ENCODE results near the gene TEX9.
A peak's percentile ranks its signal among the peaks of the same experiment; 100 is the strongest.
"Not testable (repeated sequence)": the region's sequence is repeated elsewhere in the genome, so short reads cannot be mapped to it uniquely, and the experiment has no call there.

Gene TEX9
- total RNA-seq, result 0.91 to 1.2 reads per million in 2 donors

DNA sequence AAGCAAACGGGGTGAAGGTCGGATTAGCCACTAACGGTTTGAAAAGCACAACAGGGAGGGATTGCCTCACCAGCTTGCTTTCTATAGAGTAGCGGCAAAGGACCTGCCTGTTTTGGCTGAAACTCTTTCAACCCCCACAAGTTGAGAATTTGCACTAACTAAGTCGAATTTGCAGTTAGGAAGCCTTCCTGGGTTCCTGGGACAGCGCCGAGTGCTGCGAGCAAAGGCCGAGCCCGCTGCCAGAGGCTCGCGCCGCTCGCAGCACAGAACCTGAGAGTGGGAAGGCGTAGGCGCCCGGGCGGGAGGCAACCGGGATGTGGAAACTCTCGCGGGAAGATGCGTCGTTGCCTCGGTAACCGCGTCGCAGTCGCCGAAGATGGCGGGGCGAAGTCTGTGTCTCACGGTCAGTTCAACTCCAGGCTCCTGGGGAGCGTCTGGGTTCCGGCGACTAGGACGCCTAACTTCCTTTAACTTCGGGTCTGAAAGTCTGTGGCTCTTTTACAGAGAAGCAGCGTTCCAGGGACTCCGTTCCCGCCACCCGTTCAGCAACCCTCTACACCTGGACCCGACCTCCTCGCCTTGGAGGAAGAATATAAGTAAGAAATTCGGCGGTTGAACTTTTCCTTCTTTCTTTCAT, at the start of gene TEX9:
TSS of gene TEX9 (plus strand) at position 352 of the 637 bp plus-strand sequence. CDS start at position 377, 25 bp downstream.
- DNase-seq, result peak; percentile 25

DNA sequence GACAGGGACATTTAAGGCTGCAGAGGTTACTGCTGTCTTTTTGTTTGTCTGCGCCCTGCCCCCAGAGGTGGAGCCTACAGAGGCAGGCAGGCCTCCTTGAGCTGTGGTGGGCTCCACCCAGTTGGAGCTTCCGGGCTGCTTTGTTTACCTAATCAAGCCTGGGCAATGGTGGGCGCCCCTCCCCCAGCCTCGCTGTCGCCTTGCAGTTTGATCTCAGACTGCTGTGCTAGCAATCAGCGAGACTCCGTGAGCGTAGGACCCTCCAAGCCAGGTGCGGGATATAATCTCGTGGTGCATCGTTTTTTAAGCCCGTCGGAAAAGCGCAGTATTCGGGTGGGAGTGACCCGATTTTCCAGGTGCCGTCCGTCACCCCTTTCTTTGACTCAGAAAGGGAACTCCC, 48.7 kb upstream of the TEX9 start:
- DNase-seq, result not testable (repeated sequence)

DNA sequence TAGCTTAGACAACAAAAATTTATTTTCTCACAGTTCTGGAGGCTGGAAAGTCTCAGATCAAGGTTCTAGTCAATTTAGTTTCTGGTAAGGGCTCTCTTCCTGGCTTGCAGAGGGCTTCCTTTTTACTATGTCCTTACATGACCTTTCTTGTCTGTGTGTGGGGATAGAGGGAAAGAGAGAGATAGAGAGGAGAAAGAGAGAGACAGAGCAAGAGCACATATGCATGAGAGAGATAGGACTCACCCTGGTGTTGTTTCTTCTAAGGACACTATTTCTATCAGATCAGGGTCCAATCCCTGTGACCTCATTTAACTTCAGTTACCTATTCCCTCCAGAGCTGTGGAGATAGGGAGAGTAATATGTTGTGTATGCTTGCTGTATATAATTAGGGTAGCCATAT, 44.9 kb upstream of the TEX9 start:
- no peak for DNase-seq

DNA sequence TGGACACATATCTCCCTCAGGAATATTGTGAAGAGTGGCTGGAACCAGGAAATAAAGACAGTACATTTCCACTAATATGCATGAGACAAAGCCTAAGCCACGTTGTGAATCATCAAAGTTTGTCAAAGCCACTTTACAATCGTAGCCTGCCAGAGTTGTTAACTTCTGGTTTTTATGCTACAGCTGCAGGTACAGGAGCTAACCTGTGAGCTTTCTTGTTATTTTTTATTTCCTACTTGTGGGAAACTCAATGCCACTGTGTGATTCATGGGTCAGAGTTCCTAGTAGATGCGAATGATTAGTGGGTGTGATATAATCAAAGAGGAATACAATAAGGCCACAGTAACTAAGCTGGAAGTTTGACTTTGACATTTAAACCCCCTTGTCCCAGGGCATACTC, 44.4 kb upstream of the TEX9 start:
- DNase-seq, result no peak

DNA sequence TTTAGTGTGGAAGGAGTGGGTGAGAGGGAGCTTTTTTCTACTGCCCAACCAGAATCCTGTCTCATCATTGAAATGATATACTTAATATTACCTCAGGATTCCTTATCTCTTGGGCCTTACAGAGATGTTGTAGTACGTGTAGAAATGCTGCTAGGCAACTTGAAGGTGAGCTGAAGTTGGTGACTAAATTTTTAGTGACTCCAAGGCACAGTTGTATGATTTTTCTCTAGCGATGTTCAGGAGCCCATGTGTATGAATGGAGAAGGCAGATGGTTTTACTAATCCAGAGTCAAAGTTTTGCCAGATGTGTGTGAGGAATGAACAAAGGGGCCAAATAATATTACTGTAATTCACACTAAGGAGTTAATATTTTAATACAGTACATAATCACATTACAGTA, 42.8 kb upstream of the TEX9 start:
- DNase-seq, result no peak

DNA sequence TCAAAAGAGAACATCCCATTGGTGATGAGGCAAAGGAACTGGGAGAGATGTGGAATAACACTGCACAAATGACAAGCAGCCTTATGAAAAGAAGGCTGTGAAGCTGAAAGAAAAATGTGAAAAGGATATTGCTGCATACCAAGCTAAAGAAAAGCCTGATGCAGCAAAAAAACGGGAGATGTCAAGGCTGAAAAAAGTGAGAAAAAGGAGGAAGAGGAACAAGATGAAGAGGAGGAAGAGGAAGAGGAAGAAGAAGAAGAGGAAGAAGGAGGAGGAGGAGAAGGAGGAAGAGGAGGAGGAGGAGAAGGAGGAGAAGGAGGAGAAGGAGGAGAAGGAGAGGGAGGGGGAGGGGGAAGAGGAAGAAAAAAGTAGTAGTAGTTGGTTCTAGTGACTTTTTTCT, 41.8 kb upstream of the TEX9 start:
- DNase-seq, result no peak

DNA sequence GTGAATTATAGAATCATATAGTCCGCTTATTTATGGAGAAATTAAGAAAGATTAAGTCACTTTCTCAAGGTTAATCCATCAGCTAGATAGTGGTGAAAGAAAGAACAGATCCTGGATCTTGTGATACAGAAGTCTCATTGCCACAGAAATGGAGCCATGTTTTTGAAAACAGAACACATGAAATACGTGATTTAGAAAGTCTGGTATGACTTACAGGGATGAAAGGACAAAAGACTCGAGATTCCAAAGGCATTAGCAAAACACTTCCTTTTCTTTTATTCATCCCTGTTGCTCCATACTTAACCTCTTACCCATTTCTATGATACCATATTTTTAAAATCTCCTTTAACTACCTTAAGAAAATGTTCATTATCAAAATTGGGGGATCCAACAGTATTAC, 40.0 kb upstream of the TEX9 start:
- no peak for DNase-seq

DNA sequence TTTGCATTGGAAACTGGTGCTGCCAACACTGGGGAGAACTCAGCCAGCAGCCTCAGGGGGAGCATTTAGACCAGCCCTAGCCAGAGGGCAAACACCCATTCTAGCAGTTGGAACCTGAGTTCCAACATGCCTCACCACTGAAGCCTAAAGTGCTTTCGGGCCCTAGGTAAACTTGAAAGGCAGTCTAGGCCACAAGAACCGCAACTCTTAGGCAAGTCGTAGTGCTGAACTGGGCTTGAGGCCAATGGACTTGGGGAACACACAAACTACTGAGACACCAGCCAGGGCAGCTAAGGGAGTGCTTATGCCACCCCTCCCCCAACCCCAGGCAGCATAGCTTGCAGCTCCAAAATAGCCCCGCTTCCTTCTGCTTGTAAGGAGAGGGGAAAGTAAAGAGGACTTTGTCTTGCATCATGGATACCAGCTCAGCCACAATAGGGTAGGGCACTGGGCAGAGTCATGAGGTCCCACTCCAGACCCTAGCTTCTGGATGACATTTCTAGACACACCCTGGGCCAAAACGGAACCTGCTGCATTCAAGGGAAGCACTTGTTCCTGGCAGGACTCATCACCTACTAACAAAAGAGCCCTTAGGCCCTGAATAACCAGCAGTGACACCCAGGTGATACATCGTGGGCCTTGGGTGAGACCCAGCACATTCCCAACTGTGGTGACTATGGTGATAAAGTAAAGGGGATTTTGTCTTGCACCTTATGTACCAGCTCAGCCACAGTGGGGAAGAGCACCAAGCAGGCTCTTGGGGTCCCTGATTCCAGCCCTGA, 37.3 kb upstream of the TEX9 start:
- DNase-seq, result no peak

DNA sequence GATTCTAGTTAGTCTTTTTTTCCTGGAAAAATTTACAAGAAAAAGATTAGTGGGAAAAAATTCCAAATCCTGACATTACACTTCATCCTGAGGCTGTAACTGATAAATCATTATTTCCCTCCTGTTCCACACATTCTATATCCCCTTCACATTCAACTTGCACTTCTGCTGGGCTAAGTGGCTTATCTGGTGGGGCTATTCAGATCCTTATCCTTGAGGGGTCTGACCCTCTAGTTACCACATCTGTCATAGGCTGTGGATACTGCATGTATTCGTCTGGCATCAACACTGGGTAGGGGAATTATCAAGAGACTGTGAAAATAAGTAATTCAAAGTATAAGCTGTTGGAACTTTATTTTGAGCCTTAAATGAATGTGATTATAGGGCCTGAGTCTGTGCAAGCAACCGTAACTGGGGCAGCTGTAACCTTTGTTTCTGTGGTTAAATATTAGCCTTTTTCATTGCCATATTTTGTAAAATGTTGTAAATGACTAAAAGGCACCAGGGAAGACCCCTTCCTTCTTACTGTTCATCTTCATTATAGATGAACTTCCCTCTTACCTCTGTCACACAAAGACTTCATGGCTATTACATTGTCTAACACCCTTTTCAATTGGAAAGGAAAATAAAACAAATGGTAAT, 28.0 kb upstream of the TEX9 start:
- no peak for DNase-seq

DNA sequence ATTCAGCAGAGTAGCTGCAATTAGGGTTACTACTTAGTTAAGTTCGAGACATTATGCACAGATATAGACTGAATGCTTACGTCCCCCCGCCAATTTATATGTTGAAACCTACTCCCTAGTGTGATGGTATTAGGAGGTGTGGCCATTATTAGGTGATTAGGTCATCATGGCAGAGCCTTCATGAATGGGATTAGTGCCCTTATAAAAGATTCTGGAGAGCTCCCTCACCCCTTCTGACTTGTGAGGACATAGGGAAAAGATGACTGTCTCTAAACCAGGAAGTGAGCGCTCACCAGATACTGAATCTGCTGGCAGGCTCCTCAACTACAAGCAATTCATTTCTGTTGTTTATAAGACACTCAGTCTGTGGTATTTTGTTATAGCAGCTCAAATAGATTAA, 25.6 kb upstream of the TEX9 start:
- no peak for DNase-seq

DNA sequence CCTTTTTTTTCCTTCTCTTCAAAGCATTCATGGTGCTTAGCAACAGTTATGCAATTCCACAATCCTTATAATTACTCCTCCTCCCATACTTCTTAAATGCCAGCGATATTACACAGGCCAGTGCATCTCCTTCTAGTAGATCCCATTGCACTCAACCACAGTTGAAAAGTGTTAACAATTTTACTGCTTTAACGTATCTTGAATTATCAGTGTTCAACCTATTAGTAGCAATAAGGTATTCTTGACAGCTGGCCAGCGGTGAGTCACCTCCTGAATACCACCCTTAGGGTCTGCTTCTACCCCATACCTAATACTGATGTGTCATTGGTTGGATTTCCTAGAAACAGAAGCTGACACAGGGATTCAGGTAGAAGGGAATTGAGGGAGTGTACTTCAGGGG, 24.0 kb upstream of the TEX9 start:
- DNase-seq, result no peak

DNA sequence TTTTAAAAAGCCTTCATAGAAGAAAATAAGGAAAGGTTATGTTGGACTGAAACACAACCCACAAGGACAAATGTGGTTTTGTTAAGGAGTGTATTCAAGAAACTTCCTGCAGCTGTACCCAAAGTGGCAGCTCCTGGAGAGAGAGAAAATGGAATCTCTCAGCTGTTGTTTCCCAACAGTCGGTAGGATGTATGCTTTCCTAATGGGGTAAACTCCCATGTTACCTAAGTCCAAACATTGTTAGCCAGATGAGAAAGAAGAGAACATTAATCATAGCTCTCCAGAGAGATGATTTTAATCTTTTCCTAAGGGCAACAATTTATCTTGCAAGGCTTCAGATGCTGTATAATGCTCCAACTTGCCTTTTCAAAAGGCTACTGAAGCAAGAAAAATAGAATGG, 22.6 kb upstream of the TEX9 start:
- no peak for DNase-seq

DNA sequence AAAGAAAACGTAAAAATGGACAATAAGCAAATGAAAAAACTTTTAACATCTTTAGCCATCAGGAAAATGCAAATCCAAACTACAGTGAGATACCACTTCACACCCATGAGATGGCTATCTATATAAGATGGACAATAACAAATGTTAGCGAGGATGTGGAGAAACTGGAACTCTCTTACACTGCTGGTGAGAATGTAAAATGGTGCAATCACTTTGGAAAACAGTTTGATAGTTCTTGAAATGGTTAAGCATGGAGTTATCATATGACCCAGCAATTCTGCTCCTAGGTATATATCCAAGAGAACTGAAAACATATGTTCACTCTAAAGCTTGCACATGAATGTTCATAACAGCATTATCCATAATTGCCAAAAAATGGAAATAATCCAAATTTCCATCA, 21.3 kb upstream of the TEX9 start:
- DNase-seq, result no peak

DNA sequence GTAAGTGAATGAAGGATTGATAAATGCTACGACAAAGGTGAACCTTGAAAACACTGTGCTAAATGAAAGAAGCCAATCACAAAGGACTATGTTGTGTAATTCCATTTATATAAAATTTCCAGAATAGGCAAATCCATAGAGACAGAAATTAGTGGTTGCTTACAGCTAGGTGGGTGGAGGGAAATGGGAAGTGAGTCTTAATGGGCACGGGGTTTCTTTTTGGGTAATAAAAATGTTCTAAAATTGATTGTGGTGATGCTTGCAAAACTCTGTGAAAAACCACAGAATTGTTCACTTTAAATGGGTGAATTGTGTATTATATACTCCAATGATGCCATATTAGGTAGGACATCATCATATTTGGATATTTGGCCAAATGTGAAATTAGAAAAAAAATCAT, 20.9 kb upstream of the TEX9 start:
- no peak for DNase-seq

DNA sequence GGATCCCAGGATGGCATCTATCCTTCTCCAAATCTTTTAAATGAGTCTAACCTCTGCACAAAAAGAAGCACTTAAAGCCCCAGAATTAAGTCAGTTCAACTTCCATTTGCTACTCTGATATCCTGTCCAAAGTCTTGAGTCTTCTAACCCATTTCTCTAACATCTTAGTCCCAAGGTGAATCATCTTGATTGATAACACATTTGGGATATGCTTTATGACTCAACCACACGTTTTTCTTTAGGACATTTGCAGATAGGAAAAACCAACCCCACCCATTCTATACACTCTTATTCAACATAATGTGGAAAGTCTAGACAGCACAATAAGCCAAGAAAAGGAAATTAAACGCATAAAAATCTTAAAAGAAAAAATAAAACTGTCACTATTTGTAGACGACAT, 18.8 kb upstream of the TEX9 start:
- no peak for DNase-seq

DNA sequence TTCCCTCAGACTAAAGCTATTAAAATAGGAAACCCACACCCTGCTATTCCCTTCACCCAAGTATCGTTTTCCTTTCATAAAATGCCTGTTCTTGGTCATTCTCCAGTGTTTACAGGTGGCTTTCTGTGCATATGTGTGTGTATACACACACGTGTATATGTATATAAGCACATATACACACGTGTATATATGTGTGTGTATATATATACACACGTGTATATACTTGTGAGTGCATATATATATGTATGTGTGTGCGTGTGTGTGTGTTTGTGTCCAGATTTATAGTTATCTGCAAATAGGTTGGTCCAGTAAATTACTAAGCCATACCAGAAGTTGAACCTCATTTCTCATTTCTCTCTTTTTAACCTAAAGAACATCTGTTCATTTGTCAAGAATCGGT, 15.7 kb upstream of the TEX9 start:
- DNase-seq, result no peak

DNA sequence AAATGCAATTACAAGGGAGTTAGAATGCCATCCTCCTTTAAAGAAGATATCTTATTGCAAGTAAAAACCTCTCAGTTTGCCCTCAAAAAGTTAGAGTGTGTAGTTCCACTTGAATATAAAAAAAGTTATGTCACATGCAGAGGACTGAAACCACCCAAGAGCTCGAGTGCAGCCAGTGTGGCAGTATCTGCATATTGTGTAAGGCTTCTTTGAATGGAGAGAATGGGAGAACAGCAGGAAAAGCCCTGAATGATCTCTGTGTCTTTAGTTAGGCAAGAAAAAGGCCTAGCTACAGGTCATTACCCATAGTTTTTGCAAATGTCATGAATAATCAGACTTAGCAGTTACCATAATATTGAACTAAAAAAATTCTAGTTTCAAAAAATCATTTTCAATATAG, 13.9 kb upstream of the TEX9 start:
- DNase-seq, result no peak

DNA sequence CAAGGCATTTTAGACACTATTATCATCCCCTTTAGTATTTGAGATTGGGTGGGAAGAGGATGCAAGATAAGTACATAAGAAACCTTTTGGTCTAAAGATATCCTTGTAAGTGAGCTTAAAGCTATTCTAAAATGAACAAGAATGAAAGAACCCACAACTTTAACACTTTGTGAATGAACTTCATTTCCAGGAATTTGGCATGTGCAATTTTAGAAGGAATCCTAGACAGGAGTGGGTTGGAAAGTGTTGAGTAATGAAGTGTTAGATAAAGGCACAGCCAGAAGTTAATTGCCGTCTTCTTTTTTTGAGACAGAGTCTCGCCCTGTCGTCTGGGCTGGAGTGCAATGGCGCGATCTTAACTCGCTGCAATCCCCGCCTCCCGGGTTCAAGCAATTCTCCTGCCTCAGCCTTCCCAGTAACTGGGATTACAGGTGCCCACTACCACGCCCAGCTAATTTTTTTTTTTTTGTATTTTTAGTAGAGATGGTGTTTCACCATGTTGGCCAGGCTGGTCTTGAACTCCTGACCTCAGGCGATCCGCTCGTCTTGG, 13.2 kb upstream of the TEX9 start:
- DNase-seq, result no peak

DNA sequence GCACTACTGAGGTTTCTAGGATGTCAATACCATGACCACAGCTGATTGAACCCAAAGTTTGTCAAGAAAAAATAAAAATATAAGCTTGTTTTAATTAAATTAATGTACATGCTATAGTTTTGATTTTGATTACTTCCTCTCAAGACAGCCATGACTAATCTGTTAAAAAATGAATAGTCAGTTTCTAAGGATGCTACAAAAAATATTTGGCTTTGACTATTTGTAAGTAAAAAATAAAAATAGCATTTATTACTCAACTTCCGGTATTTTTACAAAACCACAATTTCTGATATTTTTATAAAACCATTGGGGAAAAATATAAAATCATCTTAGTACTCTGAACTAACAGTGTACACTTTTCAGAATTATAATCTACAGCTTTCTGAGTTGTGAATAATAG, 12.1 kb upstream of the TEX9 start:
- no peak for DNase-seq

DNA sequence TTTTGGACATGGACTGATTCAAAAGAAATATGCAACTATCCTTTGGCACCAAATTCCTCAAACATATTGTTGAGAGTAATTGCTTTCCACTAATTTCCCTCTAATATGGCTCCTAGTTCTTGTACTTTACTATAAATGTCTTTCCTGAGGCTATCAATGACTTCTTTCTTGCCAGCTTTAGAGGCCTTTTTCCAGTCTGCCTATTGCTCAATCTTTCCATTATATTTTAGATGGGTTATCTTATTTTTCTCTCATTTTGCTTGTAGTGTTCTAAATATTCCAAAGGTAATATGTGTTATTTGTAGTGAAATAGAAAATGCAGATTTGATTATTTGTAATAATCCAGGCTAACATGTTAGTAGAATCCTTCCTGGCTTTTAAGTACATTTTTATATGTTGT, 11.5 kb upstream of the TEX9 start:
- no peak for DNase-seq

DNA sequence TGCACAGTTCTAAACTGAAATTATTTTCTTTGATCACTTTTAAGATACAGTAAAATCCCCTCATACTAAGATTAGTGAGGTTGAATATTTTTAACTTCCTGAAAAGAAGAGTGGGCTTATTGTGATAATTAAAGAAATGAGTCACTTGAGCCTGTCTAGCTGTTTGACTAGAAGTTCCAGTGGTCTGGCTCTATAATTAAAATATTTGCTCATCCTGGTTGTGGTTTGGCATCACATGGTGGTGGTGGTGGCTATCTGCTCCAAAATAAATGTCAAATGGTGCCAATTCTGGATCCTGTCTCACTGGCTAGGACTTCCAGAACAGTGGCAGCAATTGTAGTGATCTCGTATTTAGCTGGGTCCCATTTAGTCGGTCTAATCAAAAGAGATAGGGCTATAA, 8.6 kb upstream of the TEX9 start:
- DNase-seq, result no peak

DNA sequence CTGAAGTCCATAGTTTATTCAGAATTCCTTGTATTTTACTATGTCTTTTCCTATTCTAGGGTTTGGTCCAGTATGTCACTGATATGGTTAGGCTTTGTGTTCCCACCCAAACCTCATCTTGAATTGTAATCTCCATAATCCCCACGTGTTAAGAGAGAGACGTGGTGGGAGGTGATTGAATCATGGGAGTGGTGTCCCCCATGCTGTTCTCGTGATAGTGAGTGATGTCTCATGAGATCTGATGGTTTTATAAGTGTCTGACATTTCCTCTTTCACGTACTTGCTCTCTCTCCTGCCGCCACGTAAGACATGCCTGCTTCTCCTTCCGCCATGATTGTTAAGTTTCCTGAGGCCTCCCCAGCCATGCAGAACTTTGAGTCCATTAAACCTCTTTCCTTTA, 6.6 kb upstream of the TEX9 start:
- DNase-seq, result no peak

DNA sequence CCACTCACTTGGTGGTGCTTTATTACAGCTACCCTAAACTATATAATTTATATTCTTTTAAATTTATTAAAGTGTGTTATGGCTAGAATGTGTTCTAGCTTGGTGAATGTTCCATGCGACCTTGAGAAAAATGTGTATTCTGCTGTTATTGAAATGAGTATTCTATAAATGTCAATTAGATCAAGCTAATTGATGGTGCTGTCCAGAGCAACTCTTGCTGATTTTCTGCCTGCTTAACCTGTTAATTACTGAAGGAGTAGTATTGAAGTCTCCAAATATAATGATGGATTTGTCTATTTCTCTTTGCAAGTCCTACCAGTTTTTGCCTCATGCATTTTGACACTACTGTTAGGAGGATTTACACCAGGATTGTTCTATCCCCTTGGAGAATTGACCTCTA, 3.2 kb upstream of the TEX9 start:
- no peak for DNase-seq

DNA sequence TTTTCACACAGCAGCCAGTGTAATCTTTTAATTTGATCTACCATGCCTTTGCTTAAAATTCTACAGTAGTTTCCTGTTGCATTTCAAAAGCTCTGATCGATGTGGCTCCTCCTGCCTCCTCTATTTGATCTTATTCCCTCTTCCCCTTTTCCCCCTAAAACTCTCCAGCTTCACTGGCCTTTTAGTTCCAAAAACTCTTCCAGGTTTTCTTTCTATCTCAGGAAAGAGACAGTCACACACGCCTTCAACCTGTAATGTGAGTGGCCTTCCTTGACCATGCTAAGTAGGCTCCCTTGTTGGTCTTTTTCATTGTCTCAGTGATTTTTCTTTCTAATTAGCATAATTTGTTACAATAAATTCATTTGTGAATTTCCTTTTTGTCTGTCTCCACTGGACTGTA, 985 bp downstream of the TEX9 start:
- DNase-seq, result no peak

Data from T-helper 9 cell (primary cell).